Esophagus squamous epithelium (tissue), 5 donors: Measurements from ENCODE around the gene EDC4. TPM values are rescaled to one million over a fixed set of nuclear protein-coding genes. Genes with fewer than 3 reads are reported as not detected.

Source experiments
- DNase-seq: peaks from one replicate; lab custom pipeline; 2025; lab: John Stamatoyannopoulos, UW
- H3K27ac ChIP-seq, 4 donors: fragments of 200-600 bp; sonication (generic); one replicate each; pipeline ENCODE4 v1.5.1; 2016 to 2019; ENCODE audit warnings: mild to moderate bottlenecking in 1 of 4
- H3K27me3 ChIP-seq, 4 donors: fragments of 200-600 bp; sonication (generic); 1 replicate in 3 of 4; 2 replicates in 1 of 4; pipeline versions ENCODE4 v1.5.1 to v1.6.0; 2017 to 2021; ENCODE audit warnings: antibody characterized with exemption in 1 of 4
- H3K36me3 ChIP-seq, 3 donors: fragments of 200-600 bp; sonication (generic); one replicate each; pipeline ENCODE4 v1.5.1; 2016 to 2019
- H3K4me1 ChIP-seq, 3 donors: fragments of 200-600 bp; sonication (generic); one replicate each; pipeline ENCODE4 v1.5.1; 2017 to 2019
- H3K4me3 ChIP-seq, 4 donors: fragments of 200-600 bp; sonication (generic); 1 replicate in 3 of 4; 2 replicates in 1 of 4; pipeline ENCODE4 v1.5.1; 2016 to 2019; ENCODE audit warnings: mild to moderate bottlenecking in 2 of 4, moderate library complexity in 1 of 4
- H3K9me3 ChIP-seq, 3 donors: fragments of 200-600 bp; sonication (generic); one replicate each; pipeline ENCODE4 v1.5.1; 2016 to 2019
- CTCF ChIP-seq, 6 experiments: fragments of 450-650 bp in 4 of 6; fragments of 200-600 bp in 2 of 6; sonication (generic) in 2 of 6; IDR thresholded peaks; one replicate each; pipeline ENCODE4 v1.5.1; 2016 to 2019; ENCODE audit warnings: antibody characterized with exemption in 6 of 6, mild to moderate bottlenecking in 4 of 6, moderate library complexity in 4 of 6
- POLR2A ChIP-seq, 4 donors: fragments of 450-650 bp; IDR thresholded peaks; one replicate each; pipeline ENCODE4 v1.6.1; 2017; ENCODE audit warnings: antibody characterized with exemption in 4 of 4, mild to moderate bottlenecking in 4 of 4, moderate library complexity in 3 of 4
- WGBS, 2 donors: methylation state at CpG; one replicate each; pipeline ENCODE4 v1.1.5; 2018; 5-methylcytosine and 5-hydroxymethylcytosine counted together
- intact Hi-C: fragments of 100-400 bp; cut with DNase I; formaldehyde crosslinking; loops from one replicate; pipeline ENCODE4 v1.15.0; 2022
- small RNA-seq, 4 donors: library from RNA; depleted of rRNA; stranded (forward); fragments of <200 nt; gene quantifications; one replicate each; pipeline ENCODE3, GENCODE V24; 2016
- total RNA-seq, 4 donors: library from RNA; depleted of rRNA; stranded (reverse); fragments of >200 nt; gene quantifications; one replicate each; pipeline ENCODE4 v1.1.0, GENCODE V29; 2016
- donor health status: DM: yes; HTN: yes; CAD: no.

Gene EDC4
- total RNA-seq, 4 donors from 2014 or later, result 26.5 to 46.9 (median 37.0) TPM

DNA sequence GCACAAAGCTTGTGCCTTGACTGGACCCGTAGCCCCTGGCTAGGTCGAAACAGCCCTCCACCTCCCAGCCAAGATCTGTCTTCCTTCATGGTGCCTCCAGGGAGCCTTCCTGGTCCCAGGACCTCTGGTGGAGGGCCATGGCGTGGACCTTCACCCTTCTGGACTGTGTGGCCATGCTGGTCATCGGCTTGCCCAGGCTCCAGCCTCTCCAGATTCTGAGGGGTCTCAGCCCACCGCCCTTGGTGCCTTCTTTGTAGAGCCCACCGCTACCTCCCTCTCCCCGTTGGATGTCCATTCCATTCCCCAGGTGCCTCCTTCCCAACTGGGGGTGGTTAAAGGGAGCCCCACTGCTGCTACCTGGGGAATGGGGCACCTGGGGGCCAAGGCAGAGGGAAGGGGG lies 55.3 kb downstream of the EDC4 start:
- Histone ChIP-seq H3K36me3 (peaks cover 4 to 78% (median 15%) of the 10 kb centered on the region in 3 donors), H3K27me3 (no peaks in the 10 kb centered on the region), H3K4me3 (no peak overlapping the region), H3K9me3 (no peaks in the 10 kb centered on the region), H3K4me1 (peaks cover under 1 to 38% (median 5%) of the 10 kb centered on the region in 3 donors), H3K27ac (no peak overlapping the region)
- TF ChIP-seq POLR2A (IDR thresholded peaks at IDR 0.05) (no peak), CTCF (IDR thresholded peaks at IDR 0.05) (no peak)
- intact Hi-C loops, result loop anchor here (5.0 kb wide), 1 partner anchor 111 kb away; no protein-coding TSS in a partner anchor
- no peak for DNase-seq
- 54 to 78% methylated on average over 6 to 7 of the region's 7 CpGs for WGBS, 2 donors

- no peak overlapping the region for H3K4me3 ChIP-seq
- H3K9me3 ChIP-seq, result no peaks in the 10 kb centered on the region
- intact Hi-C loops, result loop anchor here (5.0 kb wide), 1 partner anchor 111 kb away; no protein-coding TSS in a partner anchor
- TF ChIP-seq POLR2A (IDR thresholded peaks at IDR 0.05), result no peak
- TF ChIP-seq CTCF (IDR thresholded peaks at IDR 0.05), result peak; percentile 65 to 92 (median 83)
- peaks cover 4 to 77% (median 15%) of the 10 kb centered on the region in 3 donors for H3K36me3 ChIP-seq
- no peak for DNase-seq
- no peaks in the 10 kb centered on the region for H3K27me3 ChIP-seq
- H3K4me1 ChIP-seq, result peaks cover 0 to 34% (median 5%) of the 10 kb centered on the region in 3 donors
- no peak overlapping the region for H3K27ac ChIP-seq
- 16 to 39% methylated on average over 6 to 11 of the region's 16 CpGs for WGBS, 2 donors
Measured at GRCh38 chr16:67928561-67929364, 55.9 kb downstream of the EDC4 start.

DNA sequence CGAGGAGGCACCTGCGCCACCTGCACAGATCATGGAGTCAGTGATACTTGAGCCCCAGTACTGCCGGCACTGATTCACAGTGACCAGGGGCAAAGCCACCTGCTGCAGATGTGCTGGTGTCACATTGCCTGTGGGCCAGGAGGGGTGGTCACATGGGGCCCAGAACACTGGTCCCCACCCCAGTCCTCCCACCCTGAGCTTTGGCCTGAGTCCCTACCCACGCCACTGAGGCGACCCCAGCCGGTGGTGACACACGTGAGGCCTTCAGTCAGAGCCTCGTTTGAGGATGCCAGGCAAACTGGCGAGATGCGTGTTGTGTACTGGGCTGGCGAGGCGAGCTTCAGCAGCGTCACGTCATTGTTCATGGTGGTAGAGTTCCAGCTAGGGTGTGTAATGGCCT lies 57.3 kb downstream of the EDC4 start:
- peaks cover 4 to 78% (median 15%) of the 10 kb centered on the region in 3 donors for H3K36me3 ChIP-seq
- no peak for DNase-seq
- H3K27ac ChIP-seq, result no peak overlapping the region
- TF ChIP-seq CTCF (IDR thresholded peaks at IDR 0.05), result no peak
- no peak for TF ChIP-seq POLR2A (IDR thresholded peaks at IDR 0.05)
- WGBS, 2 donors, result 89 to 91% methylated on average over 9 to 12 of the region's 14 CpGs
- no peaks in the 10 kb centered on the region for H3K9me3 ChIP-seq
- H3K27me3 ChIP-seq, result no peaks in the 10 kb centered on the region
- H3K4me1 ChIP-seq, result peaks cover 6 to 35% (median 14%) of the 10 kb centered on the region in 3 donors
- no peak overlapping the region for H3K4me3 ChIP-seq
- intact Hi-C loops, result no loop called here

DNA sequence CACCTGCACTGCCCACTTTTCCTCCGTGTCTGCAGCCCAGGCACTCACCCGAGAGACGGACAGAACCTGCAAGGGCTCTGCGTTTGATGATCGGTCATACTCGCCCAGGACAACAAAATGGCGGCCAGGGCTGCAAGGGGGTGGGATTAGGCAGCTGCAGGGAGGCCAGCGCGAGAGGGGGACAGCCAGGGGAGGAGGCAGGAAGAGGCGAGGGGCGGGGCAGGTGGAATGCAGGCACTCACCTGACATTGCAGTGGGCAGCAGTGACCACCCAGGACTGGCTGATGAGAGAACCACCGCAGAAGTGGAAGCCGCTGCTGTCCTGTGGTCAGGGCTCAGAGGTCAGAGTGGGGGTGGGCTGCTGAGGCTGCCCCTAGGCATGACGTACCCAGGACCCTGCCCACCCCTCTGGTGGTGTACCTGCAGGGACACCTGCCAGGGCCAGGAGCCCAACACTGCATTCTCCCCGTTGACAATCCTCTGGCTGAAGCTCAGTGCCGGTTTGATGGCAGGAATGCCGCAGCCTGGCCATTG lies 57.9 kb downstream of the EDC4 start:
- Histone ChIP-seq H3K4me3 (no peak overlapping the region), H3K27ac (no peak overlapping the region), H3K9me3 (no peaks in the 10 kb centered on the region), H3K27me3 (no peaks in the 10 kb centered on the region), H3K36me3 (peaks cover 4 to 78% (median 15%) of the 10 kb centered on the region in 3 donors), H3K4me1 (peaks cover 9 to 37% (median 17%) of the 10 kb centered on the region in 3 donors)
- intact Hi-C loops, result no loop called here
- TF ChIP-seq CTCF (IDR thresholded peaks at IDR 0.05) (no peak), POLR2A (IDR thresholded peaks at IDR 0.05) (no peak)
- DNase-seq, result no peak
- WGBS, 2 donors, result 83 to 87% methylated on average over 6 to 8 of the region's 17 CpGs

Small RNA genes within 50 kb of the gene (small RNA-seq; reads per million reads assigned to genes)
- gene AC040162.2, result 0 reads per million in 4 donors
- 0 reads per million in 4 donors for gene NRN1L

Other genes with a start within 250 kb of the EDC4 start
- 1 to 10 TPM in 2 of 4 donors, under 1 TPM in 2; 0.64 to 3.1 (median 1.6) TPM for gene CARMIL2, start 227.9 kb upstream of the EDC4 start, total RNA-seq
- gene ACD, start 212.8 kb upstream of the EDC4 start, total RNA-seq, result 10 to 100 TPM in 2 of 4 donors, 1 to 10 TPM in 2; 5.7 to 18.7 (median 8.8) TPM
- 1 to 10 TPM; 1.1 to 2.3 (median 2.1) TPM for gene PARD6A, start 212.1 kb upstream of the EDC4 start, total RNA-seq
- gene ENKD1, start 206.3 kb upstream of the EDC4 start, total RNA-seq, result 10 to 100 TPM in 3 of 4 donors, 1 to 10 TPM in 1; 6.1 to 12.9 (median 12.2) TPM
- 1 to 10 TPM in 3 of 4 donors, not detected in 1; 1.1 to 3.1 (median 2.4) TPM for gene C16orf86, start 206.2 kb upstream of the EDC4 start, total RNA-seq
- gene GFOD2, start 153.7 kb upstream of the EDC4 start, total RNA-seq, result 10 to 100 TPM; 26.1 to 63.3 (median 37.3) TPM
- 10 to 100 TPM in 2 of 4 donors, 1 to 10 TPM in 2; 6.4 to 12.9 (median 10.8) TPM for gene RANBP10, start 66.5 kb upstream of the EDC4 start, total RNA-seq
- gene TSNAXIP1, start 66.2 kb upstream of the EDC4 start, total RNA-seq, result under 1 TPM; 0.15 to 0.97 (median 0.72) TPM
- 10 to 100 TPM; 35.8 to 48.8 (median 42.1) TPM for gene THAP11, start 30.7 kb upstream of the EDC4 start, total RNA-seq
- gene NUTF2, start 26.1 kb upstream of the EDC4 start, total RNA-seq, result 10 to 100 TPM; 41.4 to 85.1 (median 63.7) TPM
- 10 to 100 TPM; 12.3 to 42.7 (median 19.6) TPM for gene CENPT, start 25.4 kb upstream of the EDC4 start, total RNA-seq
- under 1 TPM in 2 of 4 donors, not detected in 2; 0.57 to 0.99 TPM for gene NRN1L, start 11.8 kb downstream of the EDC4 start, total RNA-seq
- gene PSKH1, start 20.2 kb downstream of the EDC4 start, total RNA-seq, result 10 to 100 TPM in 3 of 4 donors, 1 to 10 TPM in 1; 8.5 to 18.3 (median 13.8) TPM
- gene CTRL, start 58.8 kb downstream of the EDC4 start, total RNA-seq, result 1 to 10 TPM in 2 of 4 donors, not detected in 2; 1.2 to 1.8 TPM
- gene PSMB10, start 63.8 kb downstream of the EDC4 start, total RNA-seq, result 10 to 100 TPM; 20.7 to 28.4 (median 25.3) TPM
- 10 to 100 TPM in 1 of 4 donors, 1 to 10 TPM in 3; 1.2 to 12.4 (median 3.8) TPM for gene LCAT, start 71.1 kb downstream of the EDC4 start, total RNA-seq
- gene SLC12A4, start 95.6 kb downstream of the EDC4 start, total RNA-seq, result 10 to 100 TPM in 2 of 4 donors, 1 to 10 TPM in 2; 7.4 to 29.8 (median 18.2) TPM
- gene DPEP3, start 107.4 kb downstream of the EDC4 start, total RNA-seq, result not detected
- gene DPEP2, start 126.4 kb downstream of the EDC4 start, total RNA-seq, result 1 to 10 TPM in 2 of 4 donors, under 1 TPM in 1, not detected in 1; 0.18 to 6.2 (median 4.0) TPM
- gene DPEP2NB, start 142.9 kb downstream of the EDC4 start, total RNA-seq, result not detected
- gene DDX28, start 150.2 kb downstream of the EDC4 start, total RNA-seq, result 10 to 100 TPM in 3 of 4 donors, 1 to 10 TPM in 1; 9.7 to 12.8 (median 11.6) TPM
- gene DUS2, start 150.2 kb downstream of the EDC4 start, total RNA-seq, result 10 to 100 TPM in 3 of 4 donors, 1 to 10 TPM in 1; 9.9 to 26.1 (median 14.7) TPM
- gene NFATC3, start 212.3 kb downstream of the EDC4 start, total RNA-seq, result 10 to 100 TPM; 18.6 to 30.9 (median 20.5) TPM